Dermis blood vessel endothelial cell (primary cell): ENCODE results near the gene SAMD11. TPM values are rescaled to one million over a fixed set of nuclear protein-coding genes. Genes with fewer than 3 reads are reported as not detected.
"Not testable (repeated sequence)": the region's sequence is repeated elsewhere in the genome, so short reads cannot be mapped to it uniquely, and the experiment has no call there.

Source experiments
- DNase-seq: peaks from one replicate; pipeline ENCODE4 v3.0.0; 2010
- total RNA-seq: library from RNA; depleted of rRNA; stranded (reverse); fragments of >200 nt; gene quantifications from 2 replicates; pipeline ENCODE4 v1.2.3, GENCODE V29; 2014

The SAMD11 gene, protein sequence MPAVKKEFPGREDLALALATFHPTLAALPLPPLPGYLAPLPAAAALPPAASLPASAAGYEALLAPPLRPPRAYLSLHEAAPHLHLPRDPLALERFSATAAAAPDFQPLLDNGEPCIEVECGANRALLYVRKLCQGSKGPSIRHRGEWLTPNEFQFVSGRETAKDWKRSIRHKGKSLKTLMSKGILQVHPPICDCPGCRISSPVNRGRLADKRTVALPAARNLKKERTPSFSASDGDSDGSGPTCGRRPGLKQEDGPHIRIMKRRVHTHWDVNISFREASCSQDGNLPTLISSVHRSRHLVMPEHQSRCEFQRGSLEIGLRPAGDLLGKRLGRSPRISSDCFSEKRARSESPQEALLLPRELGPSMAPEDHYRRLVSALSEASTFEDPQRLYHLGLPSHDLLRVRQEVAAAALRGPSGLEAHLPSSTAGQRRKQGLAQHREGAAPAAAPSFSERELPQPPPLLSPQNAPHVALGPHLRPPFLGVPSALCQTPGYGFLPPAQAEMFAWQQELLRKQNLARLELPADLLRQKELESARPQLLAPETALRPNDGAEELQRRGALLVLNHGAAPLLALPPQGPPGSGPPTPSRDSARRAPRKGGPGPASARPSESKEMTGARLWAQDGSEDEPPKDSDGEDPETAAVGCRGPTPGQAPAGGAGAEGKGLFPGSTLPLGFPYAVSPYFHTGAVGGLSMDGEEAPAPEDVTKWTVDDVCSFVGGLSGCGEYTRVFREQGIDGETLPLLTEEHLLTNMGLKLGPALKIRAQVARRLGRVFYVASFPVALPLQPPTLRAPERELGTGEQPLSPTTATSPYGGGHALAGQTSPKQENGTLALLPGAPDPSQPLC
- 0.19 and 0.68 TPM in 2 replicates for total RNA-seq

GRCh38 chr1:923131-923990 is at the start of gene SAMD11:
Gene SAMD11, plus strand, starts transcription at chr1:923923. Its CDS starts 509 bp downstream, at chr1:924432.
- DNase-seq: peak; percentile 82

DNA sequence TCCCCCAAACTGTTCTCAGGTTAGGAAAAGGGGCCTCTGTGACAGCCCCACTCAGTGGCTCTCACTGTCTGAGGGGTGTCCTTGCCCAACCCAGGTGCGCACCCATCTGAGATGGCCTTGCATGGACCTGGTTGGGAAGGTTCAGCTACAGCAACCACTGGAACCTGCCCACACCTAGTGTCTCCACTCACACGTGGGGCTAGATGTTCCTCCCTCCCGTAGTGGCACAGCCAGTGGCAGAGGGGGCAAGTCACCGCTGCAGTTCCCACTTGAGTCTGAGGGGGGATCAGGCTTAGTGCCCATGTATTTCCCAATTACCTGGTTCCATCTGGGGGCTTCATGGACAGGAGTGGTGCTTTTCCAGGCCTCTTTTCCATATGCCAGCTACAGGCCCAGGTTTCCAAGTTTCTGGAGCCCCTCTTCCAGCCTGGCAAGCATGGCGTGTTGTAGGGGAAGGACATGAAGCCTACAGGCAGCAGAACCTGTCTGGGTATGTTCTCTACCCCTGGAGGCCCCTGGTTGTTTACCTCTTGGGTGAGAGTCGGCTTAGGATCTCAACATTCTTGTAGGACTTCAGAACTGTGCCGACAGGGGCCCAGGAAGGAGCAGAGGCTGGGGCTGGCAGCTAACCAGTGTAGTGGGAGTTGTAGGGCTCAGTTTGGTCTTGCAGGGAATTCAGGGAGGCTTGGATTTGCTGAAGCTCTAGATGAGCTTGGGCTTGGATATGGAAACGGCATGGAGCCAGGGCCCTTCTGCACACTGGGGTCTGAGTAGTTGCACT is 47.1 kb upstream of the SAMD11 start:
- not testable (repeated sequence) for DNase-seq

- not testable (repeated sequence) for DNase-seq
These were observed 46.3 kb upstream of the SAMD11 start for GRCh38 chr1:877209-877986.

DNA sequence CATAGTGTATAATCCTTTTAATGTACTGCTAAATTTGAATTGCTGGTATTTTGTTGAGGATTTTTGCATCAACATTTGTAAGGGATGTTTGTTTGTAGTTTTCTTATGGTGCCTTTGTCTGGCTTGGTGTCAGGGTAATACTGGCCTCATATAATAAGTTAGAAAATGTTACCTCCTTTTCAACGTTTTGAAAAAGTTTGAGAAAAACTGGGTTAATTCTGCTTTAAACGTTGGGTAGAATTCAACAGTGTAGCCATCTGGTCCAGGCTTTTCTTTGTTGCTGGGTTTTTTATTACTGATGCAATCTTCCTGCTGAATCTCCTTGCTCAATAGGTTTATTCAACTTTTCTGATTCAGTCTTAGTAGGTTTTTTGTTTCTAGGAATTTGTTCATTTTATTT is 43.2 kb upstream of the SAMD11 start:
- DNase-seq: not testable (repeated sequence)

GRCh38 chr1:880915-881314 is 42.8 kb upstream of the SAMD11 start:
- DNase-seq: not testable (repeated sequence)

DNA sequence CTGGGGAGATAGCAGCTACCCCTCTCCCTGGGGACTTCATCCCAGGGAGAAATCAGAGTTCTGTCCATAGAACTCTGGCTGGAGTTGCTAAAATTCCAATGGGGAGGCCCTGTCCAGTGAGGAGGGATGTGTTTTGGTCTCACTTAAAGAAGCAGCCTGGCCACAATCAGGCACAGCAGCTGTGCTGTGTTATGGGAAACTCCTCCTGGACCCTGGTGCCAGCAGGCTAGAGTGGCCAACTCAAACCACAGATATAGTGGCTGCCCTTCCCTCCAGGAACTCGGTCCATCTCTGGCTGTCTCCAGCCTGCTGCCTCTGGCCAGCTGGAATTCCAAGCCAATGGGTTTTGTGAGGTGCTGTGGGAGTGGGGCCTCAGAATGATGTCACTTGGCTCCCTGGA is 37.4 kb upstream of the SAMD11 start:
- DNase-seq: no peak

DNA sequence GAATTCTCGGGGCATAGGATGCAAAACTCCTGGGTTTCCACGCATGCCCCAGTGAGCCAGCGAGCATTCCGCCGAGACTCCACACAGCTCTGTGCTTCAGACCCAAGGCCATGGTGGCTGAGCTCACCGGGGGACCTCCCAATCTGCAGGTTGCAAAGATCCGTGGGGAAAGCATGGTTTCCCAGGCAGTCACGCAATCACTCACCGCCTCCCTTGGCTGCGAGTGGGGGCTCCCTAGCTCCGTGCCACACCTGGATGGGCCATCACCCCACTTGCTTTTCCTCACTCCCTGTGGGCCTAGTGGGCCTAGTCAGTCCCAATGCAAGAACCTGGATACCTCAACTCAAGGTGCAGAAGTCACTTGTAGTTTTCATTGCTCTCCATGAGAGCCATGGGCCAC is 37.0 kb upstream of the SAMD11 start:
- no peak for DNase-seq

DNA sequence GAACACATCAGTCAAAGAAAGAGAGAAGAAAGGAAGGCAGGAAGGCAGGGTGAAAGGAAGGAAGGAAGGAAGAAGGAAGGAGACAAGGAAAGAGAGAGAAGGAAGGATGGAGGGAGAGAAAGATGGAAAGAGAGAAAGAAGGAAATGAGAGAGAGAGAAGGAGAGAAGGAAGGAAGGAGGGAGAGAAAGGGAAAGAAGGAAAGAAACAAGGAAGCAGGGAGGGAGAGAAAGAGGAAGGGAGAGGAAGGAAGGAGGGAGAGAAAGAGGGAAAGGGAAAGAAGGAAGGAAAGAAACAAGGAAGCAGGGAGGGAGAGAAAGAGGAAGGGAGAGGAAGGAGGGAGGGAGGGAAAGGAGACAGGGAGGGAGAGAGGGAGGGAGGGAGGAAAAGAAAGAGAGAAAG is 35.4 kb upstream of the SAMD11 start:
- DNase-seq: no peak

GRCh38 chr1:889774-890173 is 33.9 kb upstream of the SAMD11 start:
- DNase-seq: not testable (repeated sequence)

DNA sequence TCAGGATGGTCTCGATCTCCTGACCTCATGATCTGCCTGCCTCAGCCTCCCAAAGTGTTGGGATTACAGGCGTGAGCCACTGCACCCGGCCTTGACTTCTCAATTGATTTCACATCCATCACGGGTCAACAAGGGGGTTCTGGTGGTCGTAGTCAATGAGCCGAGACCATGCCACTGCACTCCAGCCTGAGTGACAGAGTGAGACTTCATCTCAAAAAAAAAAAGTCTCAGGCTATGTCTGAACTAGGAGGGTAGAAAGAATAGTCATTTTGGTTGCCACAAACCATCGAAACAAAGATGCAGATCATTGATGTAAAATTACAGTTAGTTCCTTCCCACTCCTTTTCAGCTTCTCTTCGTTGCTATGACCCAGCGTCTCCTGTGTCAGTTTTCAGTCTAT is 33.5 kb upstream of the SAMD11 start:
- DNase-seq: not testable (repeated sequence)

- DNase-seq: no peak
These were observed 33.1 kb upstream of the SAMD11 start for GRCh38 chr1:890661-891060.

- DNase-seq: no peak
These were observed 26.5 kb upstream of the SAMD11 start for GRCh38 chr1:897226-897625.

DNA sequence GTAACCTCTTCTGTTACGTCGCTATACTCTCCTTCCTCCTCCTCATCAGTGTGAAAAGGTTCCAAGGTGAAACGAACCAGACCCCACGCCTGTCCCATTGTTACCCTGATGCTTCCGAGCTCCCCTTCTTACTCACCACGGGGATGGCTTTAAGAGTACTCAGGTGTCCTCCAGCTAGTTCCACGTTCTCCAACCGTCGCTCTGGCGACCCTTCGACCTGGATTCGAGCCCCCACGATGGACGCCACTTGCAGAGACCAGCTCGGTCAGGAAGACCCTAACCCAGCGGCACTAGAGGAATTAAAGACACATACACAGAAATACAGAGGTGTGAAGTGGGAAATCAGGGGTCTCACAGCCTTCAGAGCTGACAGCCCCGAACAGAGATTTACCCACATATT is 25.8 kb upstream of the SAMD11 start:
- DNase-seq: not testable (repeated sequence)

DNA sequence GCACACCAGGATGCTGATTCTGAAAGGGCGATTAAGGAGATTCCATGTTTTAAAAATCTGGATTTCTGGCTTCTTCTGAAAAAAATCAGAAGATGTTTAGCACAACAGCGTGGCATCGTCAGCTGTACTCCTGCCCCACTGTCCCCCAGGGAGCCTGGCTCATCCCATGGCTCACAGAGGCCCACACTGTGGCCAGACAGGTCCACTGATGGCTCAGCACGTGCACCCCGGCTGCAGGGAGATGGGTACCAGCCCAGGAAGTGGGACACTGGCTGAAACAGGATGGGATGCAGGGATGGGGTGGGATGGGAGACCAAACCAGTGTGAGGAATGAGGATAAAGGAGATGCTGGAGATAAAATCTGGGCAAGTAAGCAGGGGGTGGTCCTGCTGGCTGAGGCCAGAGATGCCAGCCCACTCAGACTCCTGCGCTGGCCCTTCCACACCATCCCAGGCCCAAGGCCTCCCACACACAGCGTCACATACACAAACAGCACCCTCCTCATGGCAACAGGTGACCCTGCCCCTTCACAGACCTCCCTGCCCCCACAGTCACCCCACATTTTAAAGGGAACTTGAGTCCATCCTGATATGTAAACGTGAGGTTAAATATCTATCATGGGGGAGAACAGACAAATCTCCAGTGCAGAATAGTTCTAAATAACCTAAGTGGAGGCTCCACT is 23.9 kb upstream of the SAMD11 start:
- no peak for DNase-seq

DNA sequence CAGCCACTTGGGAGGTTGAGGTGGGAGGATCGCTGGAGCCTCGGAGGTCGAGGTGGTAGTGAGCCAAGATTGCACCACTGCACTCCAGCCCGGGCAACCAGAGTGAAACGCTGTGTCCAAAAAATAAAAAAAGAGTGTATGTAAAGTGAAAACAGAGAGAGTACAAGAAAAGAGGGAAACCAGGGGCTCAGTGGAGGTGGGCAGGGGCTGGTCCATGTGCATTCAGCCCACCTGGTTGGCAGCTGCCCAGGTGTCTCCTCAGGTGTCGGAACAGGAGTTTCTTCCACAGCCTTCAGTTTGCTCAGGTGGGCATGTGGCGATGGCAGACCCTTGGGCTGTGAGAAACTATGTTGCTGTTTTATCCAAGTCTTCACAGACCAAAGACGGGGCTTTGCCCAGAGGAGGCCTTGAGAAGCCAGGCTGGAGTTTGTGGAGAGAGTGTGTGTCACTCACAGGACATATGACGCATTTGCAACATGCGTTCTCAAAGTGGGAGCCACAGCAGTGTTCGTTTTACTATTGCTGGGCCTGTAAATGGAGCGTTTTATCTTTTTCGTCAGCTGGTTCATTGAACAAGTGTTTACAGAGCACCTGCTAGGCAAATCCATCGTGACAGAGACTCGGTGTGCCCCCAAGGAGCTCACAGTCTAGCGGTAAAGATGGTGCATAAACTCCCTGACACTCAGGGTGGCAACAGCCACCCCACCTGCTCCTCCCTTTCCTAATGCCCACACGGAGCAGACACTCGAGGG is 22.4 kb upstream of the SAMD11 start:
- no peak for DNase-seq

GRCh38 chr1:902802-903201 is 20.9 kb upstream of the SAMD11 start:
- DNase-seq: no peak

DNA sequence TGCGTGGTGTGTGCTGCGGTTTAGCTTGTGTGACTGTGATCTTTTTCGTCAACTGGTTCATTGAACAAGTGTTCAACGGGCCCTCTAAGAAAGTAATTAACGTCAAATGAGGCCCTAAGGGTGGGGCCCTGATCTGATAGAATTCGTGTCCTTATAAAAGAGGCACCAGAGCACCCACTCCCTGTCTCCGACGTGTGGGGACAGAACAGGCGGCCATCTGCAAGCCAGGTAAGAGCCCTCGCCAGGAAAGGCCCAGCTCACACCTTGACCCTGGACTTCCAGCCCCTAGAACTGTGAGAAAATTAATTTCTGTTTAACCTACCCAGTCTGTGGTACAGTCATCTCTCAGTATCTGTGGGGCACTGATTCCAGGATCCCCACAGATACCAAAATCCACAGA is 20.4 kb upstream of the SAMD11 start:
- DNase-seq: no peak

GRCh38 chr1:903721-904271 is 19.9 kb upstream of the SAMD11 start:
- DNase-seq: no peak

DNA sequence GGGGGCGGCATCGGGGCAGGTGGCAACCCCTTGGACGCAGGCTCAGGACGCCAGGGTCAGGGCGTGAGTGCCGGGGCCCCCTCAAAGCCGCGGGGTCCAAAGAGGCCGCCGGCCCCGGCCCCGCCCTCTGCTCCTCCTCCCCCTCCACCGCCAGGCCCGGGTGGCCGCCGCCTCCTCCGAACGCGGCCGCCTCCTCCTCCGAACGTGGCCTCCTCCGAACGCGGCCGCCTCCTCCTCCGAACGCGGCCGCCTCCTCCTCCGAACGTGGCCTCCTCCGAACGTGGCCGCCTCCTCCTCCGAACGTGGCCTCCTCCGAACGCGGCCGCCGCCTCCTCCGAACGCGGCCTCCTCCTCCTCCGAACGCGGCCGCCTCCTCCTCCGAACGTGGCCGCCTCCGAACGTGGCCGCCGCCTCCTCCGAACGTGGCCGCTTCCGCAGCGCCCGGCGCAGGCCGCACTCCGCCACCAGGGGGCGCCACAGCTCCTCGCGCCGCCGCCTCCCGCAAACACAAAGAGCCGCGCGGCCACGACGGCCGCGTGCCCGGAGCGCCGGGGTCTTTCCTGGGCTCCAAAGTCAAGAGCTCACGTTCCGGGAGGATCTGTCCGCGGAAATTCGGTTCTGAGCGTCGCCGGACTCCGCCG is 19.3 kb upstream of the SAMD11 start:
- DNase-seq: peak; percentile 85
